GM12878 (cell line): ENCODE measurements around the gene SIK2. TPM values are rescaled to one million over a fixed set of nuclear protein-coding genes. Genes with fewer than 3 reads are reported as not detected.

Experiments
- ATAC-seq: fragments of 200-7000 bp; cut with Tn5 transposase; 3 replicates; pipeline ENCODE4 v1.9.1; 2020; ENCODE audit warnings: mild to moderate bottlenecking, moderate library complexity
- BruUV-seq: library from RNA; stranded (reverse); fragments of 400-500 nt; replicated peaks from 2 replicates; lab custom pipeline; 2021; lab: Mats Ljungman, UMichigan
- CTCF ChIA-PET: fragments of 300-600 bp; sonication (Branson Sonifier 250); formaldehyde crosslinking; extraction: SDS; loops from one replicate; lab custom pipeline; 2021; ENCODE audit warnings: inconsistent platforms; lab: Yijun Ruan, JAX
- POLR2A ChIA-PET: fragments of 350-600 bp; formaldehyde crosslinking; extraction: SDS; loops from one replicate; lab custom pipeline; 2021; ENCODE audit warnings: inconsistent platforms; lab: Charles Lee
- RAD21 ChIA-PET: fragments of 300-600 bp; sonication (Branson Sonifier 250); formaldehyde crosslinking; loops from one replicate; lab custom pipeline; 2023; ENCODE audit warnings: antibody characterized with exemption; ENCODE audit not compliant: unreplicated experiment; lab: Charles Lee
- SMC1A ChIA-PET: fragments of 300-600 bp; sonication (Branson Sonifier 250); formaldehyde crosslinking; loops from one replicate; lab custom pipeline; 2023; ENCODE audit not compliant: unreplicated experiment, uncharacterized antibody; lab: Charles Lee
- DNase-seq: peaks from one replicate; pipeline ENCODE4 v3.0.0-alpha.2; 2011; ENCODE audit warnings: low read depth, low spot score
- FAIRE-seq: peaks from 3 replicates; lab custom pipeline; 2011; peaks lifted over from hg19 to GRCh38; lab: Jason Lieb, UNC
- H2AFZ ChIP-seq: 2 replicates; pipeline ENCODE4 v1.6.0; 2011; ENCODE audit warnings: low read depth, low read length, control low read depth; ENCODE audit not compliant: control insufficient read depth
- H3K27ac ChIP-seq: 2 replicates; pipeline ENCODE4 v1.5.1; 2011; ENCODE audit warnings: control low read depth; ENCODE audit not compliant: control insufficient read depth, insufficient read depth
- H3K27me3 ChIP-seq, 2 experiments: replicated peaks in 1 of 2; 2 replicates each; pipeline versions ENCODE4 v1.6.0 to v1.6.1; 2011; ENCODE audit warnings: low read length in 1 of 2; ENCODE audit not compliant: control insufficient read depth in 2 of 2, insufficient read depth in 2 of 2
- H3K36me3 ChIP-seq, 2 experiments: 2 replicates each; pipeline ENCODE4 v1.5.1; 2011; ENCODE audit warnings: low read length in 1 of 2; ENCODE audit not compliant: control insufficient read depth in 2 of 2, insufficient read depth in 2 of 2
- H3K4me1 ChIP-seq: 2 replicates; pipeline ENCODE4 v1.6.1; 2011; ENCODE audit warnings: mild to moderate bottlenecking, low read length, moderate library complexity, mixed read lengths; ENCODE audit not compliant: control insufficient read depth, insufficient read depth
- H3K4me2 ChIP-seq: 2 replicates; pipeline ENCODE4 v1.6.0; 2011; ENCODE audit warnings: control low read depth; ENCODE audit not compliant: control insufficient read depth, insufficient read depth
- H3K4me3 ChIP-seq: fragments of 200-600 bp; sonication (generic); 2 replicates; pipeline ENCODE4 v1.5.1; 2016
- H3K79me2 ChIP-seq: 2 replicates; pipeline ENCODE4 v1.6.0; 2011; ENCODE audit warnings: low read length; ENCODE audit not compliant: control insufficient read depth, insufficient read depth
- H3K9ac ChIP-seq: 2 replicates; pipeline ENCODE4 v1.8.0; 2011; ENCODE audit warnings: low read length, control low read depth, mixed read lengths; ENCODE audit not compliant: control insufficient read depth, insufficient read depth
- H3K9me3 ChIP-seq: replicated peaks from 3 replicates; pipeline ENCODE4 v1.5.1; 2011; ENCODE audit warnings: mild to moderate bottlenecking, low read length; ENCODE audit not compliant: control insufficient read depth, insufficient read depth
- H4K20me1 ChIP-seq: 2 replicates; pipeline ENCODE4 v1.6.0; 2011; ENCODE audit not compliant: control insufficient read depth, insufficient read depth
- ATF7 ChIP-seq: fragments of 450-650 bp; IDR thresholded peaks from 2 replicates; pipeline ENCODE4 v1.6.1; 2016; ENCODE audit warnings: low read depth, mild to moderate bottlenecking
- CEBPB ChIP-seq, 2 experiments: fragments of 150-350 bp in 1 of 2; IDR thresholded peaks; 2 replicates each; pipeline ENCODE4 v1.6.1; 2012 to 2014; ENCODE audit warnings: low read depth in 2 of 2, low read length in 2 of 2, borderline replicate concordance in 1 of 2, inconsistent platforms in 1 of 2
- EGR1 ChIP-seq, 2 experiments: IDR thresholded peaks; 1 replicate in 1 of 2; 2 replicates in 1 of 2; pipeline ENCODE4 v1.6.1; 2011 to 2012; ENCODE audit warnings: low read depth in 2 of 2, low read length in 2 of 2, borderline replicate concordance in 1 of 2, mild to moderate bottlenecking in 1 of 2, moderate library complexity in 1 of 2
- ESRRA ChIP-seq: IDR thresholded peaks from 2 replicates; pipeline ENCODE4 v1.6.1; 2012; ENCODE audit warnings: mild to moderate bottlenecking, low read length, improper control_type of control experiment
- FOXK2 ChIP-seq: fragments of 450-650 bp; IDR thresholded peaks from 2 replicates; pipeline ENCODE4 v1.6.1; 2017; ENCODE audit warnings: mild to moderate bottlenecking, moderate library complexity
- IRF4 ChIP-seq: IDR thresholded peaks from 2 replicates; pipeline ENCODE4 v1.6.1; 2011; ENCODE audit warnings: low read depth, low read length
- NFIC ChIP-seq: IDR thresholded peaks from 2 replicates; pipeline ENCODE4 v1.6.1; 2012; ENCODE audit warnings: low read depth, mild to moderate bottlenecking, inconsistent platforms, low read length, moderate library complexity
- POU2F2 ChIP-seq: IDR thresholded peaks from 3 replicates; pipeline ENCODE4 v1.6.1; 2011; ENCODE audit warnings: low read depth, mild to moderate bottlenecking, low read length, borderline replicate concordance
- SMAD5 ChIP-seq: IDR thresholded peaks from 2 replicates; pipeline ENCODE4 v1.6.1; 2016; ENCODE audit warnings: antibody characterized with exemption, low read depth
- TCF12 ChIP-seq: IDR thresholded peaks from 2 replicates; pipeline ENCODE4 v1.6.1; 2011; ENCODE audit warnings: low read depth, mild to moderate bottlenecking, low read length
- TCF3 ChIP-seq: IDR thresholded peaks from 2 replicates; pipeline ENCODE4 v1.6.1; 2012; ENCODE audit warnings: low read depth, mild to moderate bottlenecking, low read length, borderline replicate concordance; ENCODE audit not compliant: insufficient read depth
- ZBTB4 ChIP-seq: fragments of 450-650 bp; formaldehyde crosslinking; IDR thresholded peaks from 2 replicates; pipeline ENCODE4 v1.4.0; 2022; ENCODE audit warnings: mild to moderate bottlenecking, moderate library complexity
- WGBS: methylation state at CpG from one replicate; pipeline ENCODE4 v1.1.6; 2016; ENCODE audit warnings: low lambda C conversion rate; ENCODE audit not compliant: insufficient replicate concordance, insufficient coverage; ENCODE audit errors: missing lambda C conversion rate; 5-methylcytosine and 5-hydroxymethylcytosine counted together
- in situ Hi-C: fragments of 300-500 bp; cut with MboI; formaldehyde crosslinking; loops from 9 replicates; pipeline ENCODE4 v1.14.3; 2018; ENCODE audit warnings: mixed read lengths
- intact Hi-C: fragments of 100-400 bp; cut with micrococcal nuclease; formaldehyde crosslinking; loops from one replicate; pipeline ENCODE4 v1.14.2; 2022; ENCODE audit not compliant: unreplicated experiment
- polyA plus RNA-seq, 11 experiments: library from polyadenylated mRNA; depleted of rRNA in 4 of 11; unstranded in 6 of 11; stranded (reverse) in 5 of 11; fragments of >200 nt; fragmentation: Nextera tagmentation in 4 of 11; fragmentation: Illumina TruSeq in 1 of 11; extraction: Ambion mirVana in 4 of 11; extraction: Trizol in 1 of 11; gene quantifications; 1 replicate in 1 of 11; 2 replicates in 10 of 11; pipeline versions ENCODE4 v1.2.1 to v1.2.3, GENCODE V29; 2011 to 2016; ENCODE audit warnings: inconsistent platforms in 2 of 11, missing spikeins in 2 of 11, low read depth in 1 of 11
- total RNA-seq, 4 experiments: library from RNA; depleted of rRNA in 3 of 4; stranded (reverse); fragments of >200 nt in 3 of 4; fragmentation: Illumina TruSeq in 1 of 4; extraction: Trizol in 1 of 4; gene quantifications; 2 replicates each; pipeline versions ENCODE4 v1.2.1 to v1.2.3, GENCODE V29; 2013 to 2021
- TF ChIP-seq, protein P1 (sequence below): IDR thresholded peaks from 2 replicates; pipeline ENCODE4 v1.6.1; 2012; ENCODE audit warnings: low read depth, low read length, improper control_type of control experiment

SIK2 gene
- total and polyA plus RNA-seq, 10 of the 15 experiments (the other 5 are each of a cell fraction or from before 2014, with no cell fraction given), result 0.97 to 14.2 (median 4.5) TPM

- no peak for FAIRE-seq
- no peak for ATAC-seq
- in situ Hi-C loops, result no loop called here
- no peaks in the 10 kb centered on the region for H3K4me1 ChIP-seq
- H3K27me3 ChIP-seq, result no peaks in the 10 kb centered on the region
- H3K79me2 ChIP-seq, result no peaks in the 10 kb centered on the region
- ChIA-PET POLR2A (no interaction called here), CTCF (interaction anchor here (0.8 to 1.5 kb wide), 2 partner anchors 28 to 29 kb away, joined by 3 to 4 read pairs; no protein-coding TSS in a partner anchor), SMC1A (interaction anchor here (1.4 kb wide), 1 partner anchor 12 kb away, joined by 4 read pairs; no protein-coding TSS in a partner anchor), RAD21 (interaction anchor here (1.1 kb wide), 1 partner anchor 11 kb away, joined by 3 read pairs; no protein-coding TSS in a partner anchor)
- no peak overlapping the region for H3K4me2 ChIP-seq
- H3K9ac ChIP-seq, result no peak overlapping the region
- H3K27ac ChIP-seq, result no peak overlapping the region
- TF ChIP-seq EGR1 (IDR thresholded peaks at IDR 0.05; ENCODE audit: borderline replicate concordance in 1 of 2, low read depth in 2 of 2, low read length in 2 of 2) (no peak), CEBPB (IDR thresholded peaks at IDR 0.05; ENCODE audit: borderline replicate concordance in 1 of 2, low read depth in 2 of 2, low read length in 2 of 2) (no peak), SMAD5 (no peak), POU2F2 (no peak), ESRRA (no peak)
- H4K20me1 ChIP-seq, result no peaks in the 10 kb centered on the region
- no TSS peak for BruUV-seq
- 95% methylated on average over 6 of the region's 7 CpGs for WGBS
- intact Hi-C loops, result no loop called here
- peaks cover 9 to 29% of the 10 kb centered on the region in 2 experiments for H3K36me3 ChIP-seq
- no peak for DNase-seq
- no peak overlapping the region for H2AFZ ChIP-seq
- no peaks in the 10 kb centered on the region for H3K9me3 ChIP-seq
- no peak overlapping the region for H3K4me3 ChIP-seq
Measured at GRCh38 chr11:111748035-111748804, 146.0 kb downstream of the SIK2 start.

DNA sequence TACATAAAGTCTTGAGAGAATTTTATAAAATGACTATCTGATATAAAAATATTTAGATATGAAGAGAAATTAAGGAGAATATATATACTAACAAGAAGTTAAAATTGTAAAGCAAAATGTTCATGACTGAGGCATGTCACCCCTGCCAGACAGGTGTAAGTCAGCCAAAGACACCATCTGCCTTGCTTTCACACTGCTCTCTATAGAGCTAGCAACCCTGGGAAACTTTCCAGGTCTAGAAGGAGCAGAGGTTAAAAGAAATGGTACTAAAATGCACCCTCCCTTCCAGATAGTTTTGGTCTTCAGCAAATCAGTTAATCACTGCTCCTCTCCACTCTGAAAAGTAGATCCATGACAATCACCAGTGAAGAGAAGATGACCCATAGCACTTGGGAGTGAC, 147.4 kb downstream of the SIK2 start:
- ATAC-seq, result no peak
- SMC1A ChIA-PET, result no interaction called here
- Histone ChIP-seq H4K20me1 (no peaks in the 10 kb centered on the region), H3K79me2 (no peaks in the 10 kb centered on the region), H3K27me3 (no peaks in the 10 kb centered on the region), H3K36me3 (peaks cover 7 to 30% of the 10 kb centered on the region in 2 experiments), H3K4me2 (no peak overlapping the region), H3K9ac (no peak overlapping the region), H3K9me3 (no peaks in the 10 kb centered on the region), H3K4me3 (no peak overlapping the region), H2AFZ (no peak overlapping the region), H3K27ac (no peak overlapping the region), H3K4me1 (no peaks in the 10 kb centered on the region)
- RAD21 ChIA-PET, result no interaction called here
- in situ Hi-C loops (no loop called here), intact Hi-C loops (no loop called here)
- CTCF ChIA-PET, result interaction anchor here (0.9 to 1.5 kb wide), 2 partner anchors 28 to 145 kb away, joined by 3 to 5 read pairs; no protein-coding TSS in a partner anchor
- no TSS peak for BruUV-seq
- FAIRE-seq, result no peak
- POLR2A ChIA-PET, result no interaction called here
- no peak for DNase-seq
- TF ChIP-seq, protein P1, sequence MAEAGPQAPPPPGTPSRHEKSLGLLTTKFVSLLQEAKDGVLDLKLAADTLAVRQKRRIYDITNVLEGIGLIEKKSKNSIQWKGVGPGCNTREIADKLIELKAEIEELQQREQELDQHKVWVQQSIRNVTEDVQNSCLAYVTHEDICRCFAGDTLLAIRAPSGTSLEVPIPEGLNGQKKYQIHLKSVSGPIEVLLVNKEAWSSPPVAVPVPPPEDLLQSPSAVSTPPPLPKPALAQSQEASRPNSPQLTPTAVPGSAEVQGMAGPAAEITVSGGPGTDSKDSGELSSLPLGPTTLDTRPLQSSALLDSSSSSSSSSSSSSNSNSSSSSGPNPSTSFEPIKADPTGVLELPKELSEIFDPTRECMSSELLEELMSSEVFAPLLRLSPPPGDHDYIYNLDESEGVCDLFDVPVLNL, result no peak
- TF ChIP-seq ZBTB4 (no peak), TCF3 (no peak), NFIC (no peak), IRF4 (no peak), TCF12 (no peak), FOXK2 (no peak), ATF7 (no peak)
